ENCODE results near the gene DSCAM. TPM values are rescaled to one million over a fixed set of nuclear protein-coding genes. Genes with fewer than 3 reads are reported as not detected.

The DSCAM gene
- total RNA-seq, 1 experiment from 2014 or later, result not detected

DNA sequence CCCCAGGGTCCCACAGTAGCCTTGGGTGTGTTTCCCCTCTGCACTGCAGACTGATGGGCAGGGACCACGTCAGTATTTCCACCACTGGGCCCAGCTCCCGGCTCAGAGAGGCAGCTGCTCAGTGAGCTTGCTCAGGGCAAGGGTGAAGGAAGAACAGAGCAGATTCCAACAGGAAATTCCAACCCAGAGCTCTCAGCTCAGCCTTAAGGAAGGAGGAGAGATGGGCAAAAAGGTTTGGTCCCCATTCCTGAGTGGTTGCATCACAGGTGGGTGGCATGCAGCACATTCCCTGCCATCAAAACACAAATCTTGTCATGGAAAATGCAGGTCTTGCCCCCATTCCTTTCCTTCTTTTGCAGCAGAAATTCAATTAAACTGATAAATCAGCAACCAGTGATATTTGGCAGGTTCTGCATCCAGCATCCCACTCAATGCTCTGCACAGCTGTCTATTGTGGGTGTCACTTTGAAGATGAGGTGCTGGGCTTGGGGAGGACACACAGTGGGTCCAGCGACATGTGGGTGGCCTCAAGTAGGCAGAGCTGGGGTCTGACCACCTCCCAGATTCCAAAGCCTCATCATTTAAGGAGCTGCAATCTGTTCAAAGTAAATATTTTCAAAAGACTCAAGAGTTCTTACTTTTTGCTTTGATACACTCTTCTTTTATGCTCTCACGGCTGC lies 315.4 kb downstream of the DSCAM start:
- peaks cover 23 to 32% of the 10 kb centered on the region in 2 experiments; a peak in 2 of 4 replicates for H3K9me3 ChIP-seq (ENCODE audit: control insufficient read depth in 1 of 2, insufficient read depth in 1 of 2, low read depth in 1 of 2, low read length in 2 of 2)
- H4K20me1 ChIP-seq (ENCODE audit: insufficient read depth), result no peaks in the 10 kb centered on the region
- H3K79me2 ChIP-seq (ENCODE audit: insufficient read depth, low read length), result no peaks in the 10 kb centered on the region
- no peak overlapping the region for H2AFZ ChIP-seq (ENCODE audit: low read depth, low read length, poor library complexity, severe bottlenecking)
- H3K27me3 ChIP-seq (ENCODE audit: insufficient read depth, low read length), result no peaks in the 10 kb centered on the region
- no peaks in the 10 kb centered on the region for H3K36me3 ChIP-seq (ENCODE audit: control insufficient read depth in 1 of 2, insufficient read depth in 2 of 2, low read length in 2 of 2)
- BruUV-seq (replicated peaks), result no TSS peak
- DNase-seq (ENCODE audit: low read depth, low spot score) (no peak), ATAC-seq (no peak)
- TF ChIP-seq POLR2A (IDR thresholded peaks at IDR 0.05; ENCODE audit: borderline replicate concordance, extremely low read depth, insufficient read depth, insufficient read length), result no peak
- no peak for TF ChIP-seq ELF1 (IDR thresholded peaks at IDR 0.05; ENCODE audit: borderline replicate concordance, low read depth)
- no peak for TF ChIP-seq TCF7L2 (IDR thresholded peaks at IDR 0.05; ENCODE audit: borderline replicate concordance, extremely low read depth, insufficient read depth, insufficient read length)
- TF ChIP-seq, protein P1, sequence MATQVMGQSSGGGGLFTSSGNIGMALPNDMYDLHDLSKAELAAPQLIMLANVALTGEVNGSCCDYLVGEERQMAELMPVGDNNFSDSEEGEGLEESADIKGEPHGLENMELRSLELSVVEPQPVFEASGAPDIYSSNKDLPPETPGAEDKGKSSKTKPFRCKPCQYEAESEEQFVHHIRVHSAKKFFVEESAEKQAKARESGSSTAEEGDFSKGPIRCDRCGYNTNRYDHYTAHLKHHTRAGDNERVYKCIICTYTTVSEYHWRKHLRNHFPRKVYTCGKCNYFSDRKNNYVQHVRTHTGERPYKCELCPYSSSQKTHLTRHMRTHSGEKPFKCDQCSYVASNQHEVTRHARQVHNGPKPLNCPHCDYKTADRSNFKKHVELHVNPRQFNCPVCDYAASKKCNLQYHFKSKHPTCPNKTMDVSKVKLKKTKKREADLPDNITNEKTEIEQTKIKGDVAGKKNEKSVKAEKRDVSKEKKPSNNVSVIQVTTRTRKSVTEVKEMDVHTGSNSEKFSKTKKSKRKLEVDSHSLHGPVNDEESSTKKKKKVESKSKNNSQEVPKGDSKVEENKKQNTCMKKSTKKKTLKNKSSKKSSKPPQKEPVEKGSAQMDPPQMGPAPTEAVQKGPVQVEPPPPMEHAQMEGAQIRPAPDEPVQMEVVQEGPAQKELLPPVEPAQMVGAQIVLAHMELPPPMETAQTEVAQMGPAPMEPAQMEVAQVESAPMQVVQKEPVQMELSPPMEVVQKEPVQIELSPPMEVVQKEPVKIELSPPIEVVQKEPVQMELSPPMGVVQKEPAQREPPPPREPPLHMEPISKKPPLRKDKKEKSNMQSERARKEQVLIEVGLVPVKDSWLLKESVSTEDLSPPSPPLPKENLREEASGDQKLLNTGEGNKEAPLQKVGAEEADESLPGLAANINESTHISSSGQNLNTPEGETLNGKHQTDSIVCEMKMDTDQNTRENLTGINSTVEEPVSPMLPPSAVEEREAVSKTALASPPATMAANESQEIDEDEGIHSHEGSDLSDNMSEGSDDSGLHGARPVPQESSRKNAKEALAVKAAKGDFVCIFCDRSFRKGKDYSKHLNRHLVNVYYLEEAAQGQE (IDR thresholded peaks at IDR 0.05; ENCODE audit: low read depth), result no peak
- no peak for TF ChIP-seq EGR1 (IDR thresholded peaks at IDR 0.05; ENCODE audit: low read depth)
- no peak for TF ChIP-seq FOSL1 (IDR thresholded peaks at IDR 0.05; ENCODE audit: low read depth)
- no peak for TF ChIP-seq EZH2phosphoT487 (IDR thresholded peaks at IDR 0.05; ENCODE audit: borderline replicate concordance)
- TF ChIP-seq ZNF274 (IDR thresholded peaks at IDR 0.05; ENCODE audit: low read depth, low read length), result no peak
- TF ChIP-seq, protein P2, sequence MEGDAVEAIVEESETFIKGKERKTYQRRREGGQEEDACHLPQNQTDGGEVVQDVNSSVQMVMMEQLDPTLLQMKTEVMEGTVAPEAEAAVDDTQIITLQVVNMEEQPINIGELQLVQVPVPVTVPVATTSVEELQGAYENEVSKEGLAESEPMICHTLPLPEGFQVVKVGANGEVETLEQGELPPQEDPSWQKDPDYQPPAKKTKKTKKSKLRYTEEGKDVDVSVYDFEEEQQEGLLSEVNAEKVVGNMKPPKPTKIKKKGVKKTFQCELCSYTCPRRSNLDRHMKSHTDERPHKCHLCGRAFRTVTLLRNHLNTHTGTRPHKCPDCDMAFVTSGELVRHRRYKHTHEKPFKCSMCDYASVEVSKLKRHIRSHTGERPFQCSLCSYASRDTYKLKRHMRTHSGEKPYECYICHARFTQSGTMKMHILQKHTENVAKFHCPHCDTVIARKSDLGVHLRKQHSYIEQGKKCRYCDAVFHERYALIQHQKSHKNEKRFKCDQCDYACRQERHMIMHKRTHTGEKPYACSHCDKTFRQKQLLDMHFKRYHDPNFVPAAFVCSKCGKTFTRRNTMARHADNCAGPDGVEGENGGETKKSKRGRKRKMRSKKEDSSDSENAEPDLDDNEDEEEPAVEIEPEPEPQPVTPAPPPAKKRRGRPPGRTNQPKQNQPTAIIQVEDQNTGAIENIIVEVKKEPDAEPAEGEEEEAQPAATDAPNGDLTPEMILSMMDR (IDR thresholded peaks at IDR 0.05 in 2 of 3, conservative IDR thresholded peaks at IDR 0.05 in 1 of 3; ENCODE audit: borderline replicate concordance in 1 of 3, insufficient read depth in 1 of 3, low read depth in 2 of 3, low read length in 2 of 3), result no peak
- TF ChIP-seq, protein P3, sequence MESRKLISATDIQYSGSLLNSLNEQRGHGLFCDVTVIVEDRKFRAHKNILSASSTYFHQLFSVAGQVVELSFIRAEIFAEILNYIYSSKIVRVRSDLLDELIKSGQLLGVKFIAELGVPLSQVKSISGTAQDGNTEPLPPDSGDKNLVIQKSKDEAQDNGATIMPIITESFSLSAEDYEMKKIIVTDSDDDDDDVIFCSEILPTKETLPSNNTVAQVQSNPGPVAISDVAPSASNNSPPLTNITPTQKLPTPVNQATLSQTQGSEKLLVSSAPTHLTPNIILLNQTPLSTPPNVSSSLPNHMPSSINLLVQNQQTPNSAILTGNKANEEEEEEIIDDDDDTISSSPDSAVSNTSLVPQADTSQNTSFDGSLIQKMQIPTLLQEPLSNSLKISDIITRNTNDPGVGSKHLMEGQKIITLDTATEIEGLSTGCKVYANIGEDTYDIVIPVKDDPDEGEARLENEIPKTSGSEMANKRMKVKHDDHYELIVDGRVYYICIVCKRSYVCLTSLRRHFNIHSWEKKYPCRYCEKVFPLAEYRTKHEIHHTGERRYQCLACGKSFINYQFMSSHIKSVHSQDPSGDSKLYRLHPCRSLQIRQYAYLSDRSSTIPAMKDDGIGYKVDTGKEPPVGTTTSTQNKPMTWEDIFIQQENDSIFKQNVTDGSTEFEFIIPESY (IDR thresholded peaks at IDR 0.05; ENCODE audit: extremely low read depth, insufficient replicate concordance, low read length), result no peak
- TF ChIP-seq ZFX (IDR thresholded peaks at IDR 0.05), result no peak
- no peak for TF ChIP-seq MAX (IDR thresholded peaks at IDR 0.05)
- no peak for TF ChIP-seq SP1 (IDR thresholded peaks at IDR 0.05; ENCODE audit: low read depth)
- no peak for TF ChIP-seq CEBPB (IDR thresholded peaks at IDR 0.05; ENCODE audit: low read depth)
- ChIA-PET POLR2A (no interaction called here), CTCF (no interaction called here), RAD21 (ENCODE audit: low non-redundant PET in 1 of 2, low total read pairs in 2 of 2, uncharacterized antibody in 2 of 2, unreplicated experiment in 2 of 2) (no interaction called here)
- intact Hi-C loops (cut with micrococcal nuclease), result no loop called here
- no peaks in the 10 kb centered on the region for H3K9me2 ChIP-seq (ENCODE audit: insufficient read depth)
- H3K4me2 ChIP-seq (ENCODE audit: low read length), result no peak overlapping the region
- H3K27ac ChIP-seq (ENCODE audit: low read depth, low read length), result no peak overlapping the region
- no peak overlapping the region for H3K4me3 ChIP-seq (replicated peaks in 1 of 2; ENCODE audit: low read depth in 1 of 2, low read length in 2 of 2)
- H3K4me1 ChIP-seq (ENCODE audit: control insufficient read depth in 1 of 2, insufficient read depth in 2 of 2, low read length in 2 of 2), result no peaks in the 10 kb centered on the region
- H3K9ac ChIP-seq (ENCODE audit: low read length), result no peak overlapping the region

Data from HCT116 (cell line).